DND-41 (cell line): ENCODE results near the gene CFAP77.

Experiments used
- CTCF ChIP-seq: IDR thresholded peaks from 2 replicates; pipeline ENCODE4 v1.5.1; 2012; ENCODE audit warnings: borderline replicate concordance, low read length, moderate library complexity, mild to moderate bottlenecking; ENCODE audit not compliant: poor library complexity, severe bottlenecking; ENCODE audit errors: extremely low read depth
- EZH2 ChIP-seq: IDR thresholded peaks from 3 replicates; pipeline ENCODE4 v1.6.1; 2012; ENCODE audit warnings: borderline replicate concordance, low read depth, mild to moderate bottlenecking, moderate library complexity, low read length, inconsistent platforms; ENCODE audit not compliant: severe bottlenecking

DNA sequence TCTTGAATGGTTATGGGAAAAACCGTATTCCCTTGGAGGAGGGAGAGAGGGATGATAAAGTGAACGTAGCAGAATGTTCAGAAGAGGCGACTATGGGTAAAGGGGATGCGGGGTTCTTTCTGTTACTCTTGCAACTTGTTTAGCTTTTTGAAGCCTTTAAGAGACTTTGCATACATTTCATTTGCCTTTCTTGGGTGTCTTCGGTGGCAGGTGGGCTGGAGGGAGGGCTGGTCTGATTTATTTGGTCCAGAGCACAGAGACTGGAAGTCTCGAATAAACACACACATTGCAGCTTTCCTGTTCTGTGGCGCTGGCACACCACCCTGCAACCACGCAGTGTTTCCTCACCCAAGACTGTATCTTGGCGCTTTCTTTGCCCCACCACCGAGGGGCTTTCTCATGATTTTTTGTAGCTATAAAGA, 26.5 kb upstream of the CFAP77 start:
- TF ChIP-seq CTCF (no peak), EZH2 (no peak)
